ENCODE measurements around the gene FKBP15. TPM values are rescaled to one million over a fixed set of nuclear protein-coding genes. Genes with fewer than 3 reads are reported as not detected.

FKBP15 gene
- total and polyA plus RNA-seq, 2 experiments from 2014 or later = 7.9 to 14.9 TPM

DNA sequence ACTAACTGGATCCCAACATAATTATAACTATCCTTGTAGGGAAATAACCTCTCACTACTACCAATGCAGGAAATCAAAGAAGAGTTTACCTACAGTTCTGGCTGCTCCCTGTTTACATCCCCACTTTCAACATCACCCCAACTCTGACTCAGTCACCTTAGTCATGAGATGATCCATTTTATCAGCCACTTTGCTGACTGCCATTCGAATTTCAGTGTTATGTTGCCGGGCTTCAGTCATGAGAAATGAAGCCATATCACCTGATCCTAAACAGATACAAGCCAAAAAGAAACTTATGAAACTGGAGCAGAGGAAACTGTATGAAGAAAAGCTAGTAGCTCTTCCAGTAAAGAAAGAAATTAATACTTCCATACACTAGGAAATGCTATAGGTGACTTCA, 36.5 kb downstream of the FKBP15 start:
- Histone ChIP-seq H3F3A (replicated peaks; ENCODE audit: low read depth) (no peaks in the 10 kb centered on the region), H3K4me3 (no peak overlapping the region), H3K27ac (ENCODE audit: low read depth) (no peak overlapping the region), H3K27me3 (ENCODE audit: insufficient read depth) (no peaks in the 10 kb centered on the region), H3K9me2 (ENCODE audit: insufficient read depth) (no peaks in the 10 kb centered on the region), H2AFZ (no peak overlapping the region), H3K79me2 (replicated peaks; ENCODE audit: insufficient read depth) (no peaks in the 10 kb centered on the region), H3K36me3 (ENCODE audit: insufficient read depth) (peaks cover 21% of the 10 kb centered on the region; the same call in 1 of the 2 replicates), H3K4me2 (no peak overlapping the region), H3K4me1 (ENCODE audit: insufficient read depth) (no peaks in the 10 kb centered on the region), H4K20me1 (replicated peaks; ENCODE audit: insufficient read depth) (peaks cover 4% of the 10 kb centered on the region; the same call in 1 of the 2 replicates)
- Mint-ChIP-seq H3K4me3 (no peak overlapping the region), H3K9me3 (no peaks in the 10 kb centered on the region; the same call in 2 of the 3 replicates), H3K36me3 (ENCODE audit: low read depth) (peaks cover 34% of the 10 kb centered on the region), H3K27ac (no peak overlapping the region), H3K4me1 (no peaks in the 10 kb centered on the region), H3K27me3 (ENCODE audit: insufficient read depth, low read depth, poor library complexity) (peaks cover 1% of the 10 kb centered on the region)
- TF ChIP-seq ZNF331 (CRISPR knock-in tag; IDR thresholded peaks at IDR 0.05; ENCODE audit: low read depth) = no peak
- no peak for TF ChIP-seq EZH2 (IDR thresholded peaks at IDR 0.05; ENCODE audit: low read depth, unreplicated experiment)
- TF ChIP-seq ETS1 (IDR thresholded peaks at IDR 0.05) = no peak
- TF ChIP-seq, protein P1, sequence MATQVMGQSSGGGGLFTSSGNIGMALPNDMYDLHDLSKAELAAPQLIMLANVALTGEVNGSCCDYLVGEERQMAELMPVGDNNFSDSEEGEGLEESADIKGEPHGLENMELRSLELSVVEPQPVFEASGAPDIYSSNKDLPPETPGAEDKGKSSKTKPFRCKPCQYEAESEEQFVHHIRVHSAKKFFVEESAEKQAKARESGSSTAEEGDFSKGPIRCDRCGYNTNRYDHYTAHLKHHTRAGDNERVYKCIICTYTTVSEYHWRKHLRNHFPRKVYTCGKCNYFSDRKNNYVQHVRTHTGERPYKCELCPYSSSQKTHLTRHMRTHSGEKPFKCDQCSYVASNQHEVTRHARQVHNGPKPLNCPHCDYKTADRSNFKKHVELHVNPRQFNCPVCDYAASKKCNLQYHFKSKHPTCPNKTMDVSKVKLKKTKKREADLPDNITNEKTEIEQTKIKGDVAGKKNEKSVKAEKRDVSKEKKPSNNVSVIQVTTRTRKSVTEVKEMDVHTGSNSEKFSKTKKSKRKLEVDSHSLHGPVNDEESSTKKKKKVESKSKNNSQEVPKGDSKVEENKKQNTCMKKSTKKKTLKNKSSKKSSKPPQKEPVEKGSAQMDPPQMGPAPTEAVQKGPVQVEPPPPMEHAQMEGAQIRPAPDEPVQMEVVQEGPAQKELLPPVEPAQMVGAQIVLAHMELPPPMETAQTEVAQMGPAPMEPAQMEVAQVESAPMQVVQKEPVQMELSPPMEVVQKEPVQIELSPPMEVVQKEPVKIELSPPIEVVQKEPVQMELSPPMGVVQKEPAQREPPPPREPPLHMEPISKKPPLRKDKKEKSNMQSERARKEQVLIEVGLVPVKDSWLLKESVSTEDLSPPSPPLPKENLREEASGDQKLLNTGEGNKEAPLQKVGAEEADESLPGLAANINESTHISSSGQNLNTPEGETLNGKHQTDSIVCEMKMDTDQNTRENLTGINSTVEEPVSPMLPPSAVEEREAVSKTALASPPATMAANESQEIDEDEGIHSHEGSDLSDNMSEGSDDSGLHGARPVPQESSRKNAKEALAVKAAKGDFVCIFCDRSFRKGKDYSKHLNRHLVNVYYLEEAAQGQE (IDR thresholded peaks at IDR 0.05; ENCODE audit: unreplicated experiment) = no peak
- no peak for TF ChIP-seq CREB1 (CRISPR knock-in tag; IDR thresholded peaks at IDR 0.05; ENCODE audit: low read depth)
- TF ChIP-seq EZH2phosphoT487 (IDR thresholded peaks at IDR 0.05; ENCODE audit: unreplicated experiment) = no peak
- TF ChIP-seq, protein P2, sequence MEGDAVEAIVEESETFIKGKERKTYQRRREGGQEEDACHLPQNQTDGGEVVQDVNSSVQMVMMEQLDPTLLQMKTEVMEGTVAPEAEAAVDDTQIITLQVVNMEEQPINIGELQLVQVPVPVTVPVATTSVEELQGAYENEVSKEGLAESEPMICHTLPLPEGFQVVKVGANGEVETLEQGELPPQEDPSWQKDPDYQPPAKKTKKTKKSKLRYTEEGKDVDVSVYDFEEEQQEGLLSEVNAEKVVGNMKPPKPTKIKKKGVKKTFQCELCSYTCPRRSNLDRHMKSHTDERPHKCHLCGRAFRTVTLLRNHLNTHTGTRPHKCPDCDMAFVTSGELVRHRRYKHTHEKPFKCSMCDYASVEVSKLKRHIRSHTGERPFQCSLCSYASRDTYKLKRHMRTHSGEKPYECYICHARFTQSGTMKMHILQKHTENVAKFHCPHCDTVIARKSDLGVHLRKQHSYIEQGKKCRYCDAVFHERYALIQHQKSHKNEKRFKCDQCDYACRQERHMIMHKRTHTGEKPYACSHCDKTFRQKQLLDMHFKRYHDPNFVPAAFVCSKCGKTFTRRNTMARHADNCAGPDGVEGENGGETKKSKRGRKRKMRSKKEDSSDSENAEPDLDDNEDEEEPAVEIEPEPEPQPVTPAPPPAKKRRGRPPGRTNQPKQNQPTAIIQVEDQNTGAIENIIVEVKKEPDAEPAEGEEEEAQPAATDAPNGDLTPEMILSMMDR (conservative IDR thresholded peaks at IDR 0.05; ENCODE audit: low read depth in 2 of 2) = no peak
- ATAC-seq (no peak), DNase-seq (ENCODE audit: low spot score) (no peak)

GRCh38 chr9:113183956-113184488, 37.1 kb downstream of the FKBP15 start:
- no peak overlapping the region for H3K27ac ChIP-seq (ENCODE audit: low read depth)
- DNase-seq (ENCODE audit: low spot score) = no peak
- H3K4me3 ChIP-seq = no peak overlapping the region
- no peaks in the 10 kb centered on the region for H3K9me2 ChIP-seq (ENCODE audit: insufficient read depth)
- no peaks in the 10 kb centered on the region for H3F3A ChIP-seq (replicated peaks; ENCODE audit: low read depth)
- Mint-ChIP-seq H3K36me3 (ENCODE audit: low read depth) (peaks cover 36% of the 10 kb centered on the region), H3K4me3 (no peak overlapping the region), H3K27me3 (ENCODE audit: insufficient read depth, low read depth, poor library complexity) (peaks cover 1% of the 10 kb centered on the region), H3K9me3 (no peaks in the 10 kb centered on the region; the same call in 2 of the 3 replicates), H3K4me1 (no peaks in the 10 kb centered on the region), H3K27ac (no peak overlapping the region)
- H2AFZ ChIP-seq = no peak overlapping the region
- no peak overlapping the region for H3K4me2 ChIP-seq
- no peaks in the 10 kb centered on the region for H3K27me3 ChIP-seq (ENCODE audit: insufficient read depth)
- no peaks in the 10 kb centered on the region for H3K4me1 ChIP-seq (ENCODE audit: insufficient read depth)
- ATAC-seq = no peak
- H3K79me2 ChIP-seq (replicated peaks; ENCODE audit: insufficient read depth) = no peaks in the 10 kb centered on the region
- H3K36me3 ChIP-seq (ENCODE audit: insufficient read depth) = peaks cover 21% of the 10 kb centered on the region; the same call in 1 of the 2 replicates
- peaks cover 4% of the 10 kb centered on the region; the same call in 1 of the 2 replicates for H4K20me1 ChIP-seq (replicated peaks; ENCODE audit: insufficient read depth)
- TF ChIP-seq CREB1 (CRISPR knock-in tag; IDR thresholded peaks at IDR 0.05; ENCODE audit: low read depth) (no peak), ZNF114 (CRISPR knock-in tag; IDR thresholded peaks at IDR 0.05) (no peak), ETS1 (IDR thresholded peaks at IDR 0.05) (no peak), EZH2 (IDR thresholded peaks at IDR 0.05; ENCODE audit: low read depth, unreplicated experiment) (no peak), ZNF331 (CRISPR knock-in tag; IDR thresholded peaks at IDR 0.05; ENCODE audit: low read depth) (no peak)
- TF ChIP-seq, protein P1 (IDR thresholded peaks at IDR 0.05; ENCODE audit: unreplicated experiment) = no peak
- TF ChIP-seq, protein P2 (conservative IDR thresholded peaks at IDR 0.05; ENCODE audit: low read depth in 2 of 2) = no peak

Measured in GM23338 (cell line).